Naive thymus-derived CD8-positive, alpha-beta T cell (primary cell): ENCODE measurements around the gene PALLD. TPM values are rescaled to one million over a fixed set of nuclear protein-coding genes. Genes with fewer than 3 reads are reported as not detected.

ENCODE experiments used
- ATAC-seq, 2 donors: fragments of 150-1000 bp; cut with Tn5 transposase in 1 of 2; sonication (Bioruptor Pico), chemical (Tn5 transposase) in 1 of 2; 1 replicate in 1 of 2; 2 replicates in 1 of 2; pipeline ENCODE4 v1.10.0; 2021; ENCODE audit warnings: mild to moderate bottlenecking in 2 of 2, moderate library complexity in 2 of 2
- POLR2A ChIA-PET: fragments of 350-600 bp; sonication (Branson Sonifier 250); formaldehyde crosslinking; loops from one replicate; lab custom pipeline; 2021; ENCODE audit warnings: antibody characterized with exemption; lab: Charles Lee
- DNase-seq, 10 donors: peaks; one replicate each; pipeline versions ENCODE4 v3.0.0 to v3.0.0-alpha.2; 2020 to 2022
- H3K27ac Mint-ChIP-seq, 10 donors: one replicate each; pipeline ENCODE4 v1.8.0; 2020 to 2022; ENCODE audit warnings: mild to moderate bottlenecking in 10 of 10, mixed read lengths in 10 of 10, moderate library complexity in 4 of 10, inconsistent platforms in 1 of 10
- H3K27me3 Mint-ChIP-seq, 5 donors: one replicate each; pipeline ENCODE4 v1.8.0; 2021 to 2022; ENCODE audit warnings: mixed read lengths in 5 of 5
- H3K36me3 Mint-ChIP-seq, 3 donors: one replicate each; pipeline ENCODE4 v1.8.0; 2020 to 2022; ENCODE audit warnings: mixed read lengths in 3 of 3, mild to moderate bottlenecking in 2 of 3, inconsistent platforms in 1 of 3
- H3K4me1 Mint-ChIP-seq, 4 donors: one replicate each; pipeline ENCODE4 v1.8.0; 2021 to 2022; ENCODE audit warnings: mixed read lengths in 4 of 4
- H3K4me3 Mint-ChIP-seq, 10 donors: one replicate each; pipeline ENCODE4 v1.8.0; 2020 to 2022; ENCODE audit warnings: mild to moderate bottlenecking in 10 of 10, mixed read lengths in 10 of 10, moderate library complexity in 6 of 10, inconsistent platforms in 1 of 10
- H3K9me3 Mint-ChIP-seq, 9 donors: one replicate each; pipeline ENCODE4 v1.8.0; 2020 to 2022; ENCODE audit warnings: mixed read lengths in 9 of 9, mild to moderate bottlenecking in 3 of 9, inconsistent platforms in 1 of 9, moderate library complexity in 1 of 9
- polyA plus RNA-seq, 3 donors: library from polyadenylated mRNA; unstranded; fragments of 300-500 nt; fragmentation: Illumina TruSeq; gene quantifications; one replicate each; pipeline ENCODE4 v1.2.3, GENCODE V29; 2021
- total RNA-seq, 8 experiments: library from RNA in 2 of 8; stranded (reverse) in 2 of 8; gene quantifications; one replicate each; pipeline ENCODE4 v1.2.3 and lab custom pipeline; 2021 to 2026

Gene PALLD
- total and polyA plus RNA-seq, 5 experiments from 2014 or later, result 0.08 to 0.34 (median 0.32) TPM; not detected in 2

GRCh38 chr4:168781926-168782325, 285.1 kb downstream of the PALLD start:
- Mint-ChIP-seq H3K27ac (no peak overlapping the region), H3K27me3 (peaks cover 5 to 20% (median 12%) of the 10 kb centered on the region in 5 donors), H3K4me3 (no peak overlapping the region), H3K36me3 (no peaks in the 10 kb centered on the region), H3K9me3 (peaks cover 0 to 5% (median 0%) of the 10 kb centered on the region in 9 donors), H3K4me1 (no peaks in the 10 kb centered on the region)
- ATAC-seq (no peak), DNase-seq (no peak)
- POLR2A ChIA-PET, result no interaction called here

GRCh38 chr4:168782439-168782838, 285.6 kb downstream of the PALLD start:
- no peaks in the 10 kb centered on the region for H3K4me1 Mint-ChIP-seq
- DNase-seq, result no peak
- POLR2A ChIA-PET, result no interaction called here

DNA sequence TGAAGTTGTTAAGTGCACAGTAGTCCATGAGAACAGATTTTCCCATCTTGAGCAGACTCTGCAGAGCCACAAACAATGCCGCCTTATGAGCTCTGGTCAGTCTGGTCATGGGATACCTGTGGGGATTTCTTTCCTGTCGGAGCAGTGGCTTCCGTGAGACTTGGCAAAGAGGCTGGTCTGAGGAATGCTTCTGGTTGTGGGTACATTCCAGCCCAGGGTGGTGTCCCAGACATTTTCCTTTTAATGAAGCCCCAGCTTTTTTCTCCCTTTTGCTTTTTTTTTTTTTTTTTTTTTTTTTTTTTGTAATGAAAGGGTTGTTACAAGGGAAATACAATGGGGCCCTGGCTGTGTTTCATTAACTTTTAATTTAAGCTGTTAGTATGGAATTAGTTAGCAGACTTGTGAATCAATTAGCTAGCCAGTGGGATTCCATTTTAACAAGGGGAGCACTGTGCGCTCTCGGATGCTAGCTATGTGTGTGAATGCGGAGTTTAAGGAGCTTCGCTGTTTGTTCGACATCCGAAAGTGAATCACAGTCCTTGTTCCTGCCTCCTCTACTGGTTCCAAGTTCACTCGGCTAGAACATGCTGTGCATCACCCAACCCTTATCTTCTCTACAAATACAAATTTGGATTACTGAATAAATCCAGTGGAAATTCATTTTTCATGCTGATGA, 288.1 kb downstream of the PALLD start:
- peaks cover 3 to 19% (median 12%) of the 10 kb centered on the region in 5 donors for H3K27me3 Mint-ChIP-seq
- H3K4me3 Mint-ChIP-seq, result no peak overlapping the region
- no peaks in the 10 kb centered on the region for H3K36me3 Mint-ChIP-seq
- no peak for ATAC-seq
- POLR2A ChIA-PET, result no interaction called here
- H3K27ac Mint-ChIP-seq, result no peak overlapping the region
- H3K4me1 Mint-ChIP-seq, result peaks cover 0 to 3% (median 0%) of the 10 kb centered on the region in 4 donors
- no peak for DNase-seq
- H3K9me3 Mint-ChIP-seq, result no peaks in the 10 kb centered on the region

More at GRCh38 chr4:168782439-168782838, 285.6 kb downstream of the PALLD start:
- Mint-ChIP-seq H3K36me3 (no peaks in the 10 kb centered on the region), H3K4me3 (no peak overlapping the region), H3K27me3 (peaks cover 3 to 20% (median 12%) of the 10 kb centered on the region in 5 donors), H3K27ac (no peak overlapping the region), H3K9me3 (peaks cover 0 to 1% (median 0%) of the 10 kb centered on the region in 9 donors)
- no peak for ATAC-seq

- DNase-seq, result no peak
- Mint-ChIP-seq H3K9me3 (no peaks in the 10 kb centered on the region), H3K36me3 (no peaks in the 10 kb centered on the region), H3K4me3 (no peak overlapping the region), H3K27ac (no peak overlapping the region), H3K4me1 (peaks cover 0 to 7% (median 0%) of the 10 kb centered on the region in 4 donors), H3K27me3 (peaks cover 3 to 12% (median 7%) of the 10 kb centered on the region in 5 donors)
- ATAC-seq, result no peak
- POLR2A ChIA-PET, result no interaction called here
These were observed 290.5 kb downstream of the PALLD start for GRCh38 chr4:168787334-168787733.

DNA sequence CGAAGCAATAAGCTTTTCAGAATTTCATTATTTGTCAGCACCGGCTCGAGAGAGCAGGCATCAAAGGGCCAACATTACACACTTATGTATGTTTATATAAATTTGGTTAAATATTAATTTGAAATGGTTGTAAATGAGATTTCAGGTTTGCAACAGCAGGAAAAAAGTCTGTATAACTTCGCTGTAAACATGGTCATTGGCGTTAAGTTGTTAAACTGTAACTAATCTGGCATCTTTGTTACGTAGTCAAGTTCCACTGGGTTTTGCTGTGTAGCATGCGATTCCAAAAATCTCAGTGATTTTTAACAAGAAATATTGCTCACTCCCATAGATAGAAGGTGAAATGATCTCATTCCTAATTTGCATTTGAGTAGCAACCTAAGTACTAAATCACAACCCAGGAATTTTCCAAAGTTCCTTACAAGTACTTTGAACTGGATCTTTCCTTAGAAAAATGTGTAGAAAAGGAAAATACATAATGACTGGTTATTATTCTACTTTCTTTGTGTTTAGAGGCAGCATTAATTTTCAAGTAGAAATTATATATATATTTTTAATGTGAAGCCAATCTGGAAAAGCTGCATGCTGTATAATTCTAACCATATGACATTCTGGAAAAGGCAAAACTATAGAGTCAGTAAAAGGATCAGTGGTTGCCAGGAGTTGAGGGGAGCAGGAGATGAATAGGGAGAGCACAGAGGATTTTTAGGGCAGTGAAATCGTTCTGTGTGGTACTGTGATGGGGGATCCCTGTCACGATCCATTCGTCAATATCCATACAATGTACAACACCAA, 291.1 kb downstream of the PALLD start:
- DNase-seq (no peak), ATAC-seq (no peak)
- POLR2A ChIA-PET, result no interaction called here
- H3K9me3 Mint-ChIP-seq, result no peaks in the 10 kb centered on the region
- H3K4me1 Mint-ChIP-seq, result peaks cover 0 to 7% (median 0%) of the 10 kb centered on the region in 4 donors
- H3K27ac Mint-ChIP-seq, result no peak overlapping the region
- H3K36me3 Mint-ChIP-seq, result no peaks in the 10 kb centered on the region
- H3K4me3 Mint-ChIP-seq, result no peak overlapping the region
- peaks cover 3 to 12% (median 7%) of the 10 kb centered on the region in 5 donors for H3K27me3 Mint-ChIP-seq

DNA sequence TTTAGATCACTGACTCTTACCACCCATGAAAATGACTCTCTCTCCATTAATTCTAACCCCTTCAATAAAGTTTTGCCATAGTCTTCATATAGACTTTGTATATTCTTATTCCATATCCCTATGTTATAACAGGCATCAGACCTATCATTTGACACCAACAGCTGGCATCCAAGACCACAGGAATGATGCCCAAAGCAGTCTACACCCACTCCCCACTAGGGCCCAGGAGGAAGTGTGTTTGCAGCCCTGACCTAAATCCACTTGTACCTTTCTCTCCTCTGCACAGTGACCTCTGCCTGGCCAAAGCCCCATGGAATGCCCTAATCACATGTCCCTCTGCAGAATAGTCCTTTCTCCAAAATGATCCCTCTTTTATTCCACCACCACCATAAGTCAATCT, 294.0 kb downstream of the PALLD start:
- Mint-ChIP-seq H3K27me3 (peaks cover 0 to 3% (median 0%) of the 10 kb centered on the region in 5 donors), H3K4me1 (peaks cover 0 to 7% (median under 1%) of the 10 kb centered on the region in 4 donors)
- ATAC-seq, result no peak

DNA sequence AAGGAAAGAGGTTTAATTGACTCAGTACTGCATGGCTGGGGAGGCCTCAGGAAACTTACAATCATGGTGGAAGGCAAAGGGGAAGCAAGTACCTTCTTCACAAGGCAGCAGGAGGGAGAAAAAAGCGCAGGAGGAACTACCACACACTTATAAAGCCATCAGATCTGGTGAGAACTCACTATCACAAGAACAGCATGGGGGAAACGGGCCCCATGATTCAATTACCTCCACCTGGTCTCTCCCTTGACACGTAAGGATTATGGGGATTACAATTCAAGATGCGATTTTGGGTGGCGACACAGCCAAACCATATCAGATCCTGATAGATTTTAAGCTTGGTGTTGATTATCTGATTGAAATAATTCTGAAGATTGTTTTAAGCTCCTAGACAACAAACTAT, 294.5 kb downstream of the PALLD start:
- no peak overlapping the region for H3K27ac Mint-ChIP-seq
- no peak overlapping the region for H3K4me3 Mint-ChIP-seq
- no peaks in the 10 kb centered on the region for H3K9me3 Mint-ChIP-seq
- ATAC-seq (no peak), DNase-seq (no peak)
- H3K36me3 Mint-ChIP-seq, result no peaks in the 10 kb centered on the region
- peaks cover 0 to 3% (median 0%) of the 10 kb centered on the region in 5 donors for H3K27me3 Mint-ChIP-seq
- H3K4me1 Mint-ChIP-seq, result peaks cover 0 to 7% (median under 1%) of the 10 kb centered on the region in 4 donors
- POLR2A ChIA-PET, result no interaction called here

More for the DNA sequence above, 294.0 kb downstream of the PALLD start:
- Mint-ChIP-seq H3K36me3 (no peaks in the 10 kb centered on the region), H3K9me3 (no peaks in the 10 kb centered on the region), H3K4me3 (no peak overlapping the region), H3K27ac (no peak overlapping the region)
- no peak for DNase-seq
- POLR2A ChIA-PET, result no interaction called here

DNA sequence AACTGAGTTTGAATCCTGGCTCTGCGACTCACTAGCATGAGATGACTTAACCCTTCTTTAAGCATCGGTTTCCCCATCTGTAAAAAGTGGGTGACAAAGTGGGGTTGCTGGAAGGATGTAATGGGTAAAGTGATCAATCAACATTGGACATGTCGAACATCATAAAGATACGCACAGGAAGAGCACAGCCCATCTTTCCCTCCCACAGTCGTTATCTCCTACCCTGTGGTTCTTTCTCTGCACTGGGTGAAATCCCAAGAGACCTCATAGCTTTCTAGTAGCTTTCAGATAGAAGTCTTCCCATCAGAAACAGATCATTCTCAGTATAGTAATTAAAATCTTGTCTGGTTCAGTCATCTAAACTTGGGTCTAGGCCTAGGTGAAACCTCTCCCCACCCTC, 296.7 kb downstream of the PALLD start:
- peaks cover 0 to 9% (median under 1%) of the 10 kb centered on the region in 4 donors for H3K4me1 Mint-ChIP-seq
- no peak overlapping the region for H3K4me3 Mint-ChIP-seq
- no peaks in the 10 kb centered on the region for H3K36me3 Mint-ChIP-seq
- H3K27ac Mint-ChIP-seq, result no peak overlapping the region
- no peak for ATAC-seq
- peaks cover 0 to 8% (median 0%) of the 10 kb centered on the region in 5 donors for H3K27me3 Mint-ChIP-seq
- POLR2A ChIA-PET, result no interaction called here
- no peaks in the 10 kb centered on the region for H3K9me3 Mint-ChIP-seq
- no peak for DNase-seq

- Mint-ChIP-seq H3K4me3 (no peak overlapping the region), H3K9me3 (no peaks in the 10 kb centered on the region), H3K36me3 (no peaks in the 10 kb centered on the region), H3K27me3 (peaks cover 0 to 8% (median 0%) of the 10 kb centered on the region in 5 donors), H3K27ac (no peak overlapping the region), H3K4me1 (peaks cover 0 to 9% (median under 1%) of the 10 kb centered on the region in 4 donors)
- no peak for ATAC-seq
- no peak for DNase-seq
- POLR2A ChIA-PET, result no interaction called here
These were observed 297.3 kb downstream of the PALLD start for GRCh38 chr4:168794092-168794707.

- POLR2A ChIA-PET, result no interaction called here
- ATAC-seq, result no peak
- no peak for DNase-seq
- Mint-ChIP-seq H3K9me3 (no peaks in the 10 kb centered on the region), H3K36me3 (no peaks in the 10 kb centered on the region), H3K4me1 (peaks cover 0 to 6% (median under 1%) of the 10 kb centered on the region in 4 donors), H3K4me3 (no peak overlapping the region), H3K27ac (no peak overlapping the region), H3K27me3 (peaks cover 0 to 8% (median 0%) of the 10 kb centered on the region in 5 donors)
These were observed 298.0 kb downstream of the PALLD start for GRCh38 chr4:168794881-168795280.

DNA sequence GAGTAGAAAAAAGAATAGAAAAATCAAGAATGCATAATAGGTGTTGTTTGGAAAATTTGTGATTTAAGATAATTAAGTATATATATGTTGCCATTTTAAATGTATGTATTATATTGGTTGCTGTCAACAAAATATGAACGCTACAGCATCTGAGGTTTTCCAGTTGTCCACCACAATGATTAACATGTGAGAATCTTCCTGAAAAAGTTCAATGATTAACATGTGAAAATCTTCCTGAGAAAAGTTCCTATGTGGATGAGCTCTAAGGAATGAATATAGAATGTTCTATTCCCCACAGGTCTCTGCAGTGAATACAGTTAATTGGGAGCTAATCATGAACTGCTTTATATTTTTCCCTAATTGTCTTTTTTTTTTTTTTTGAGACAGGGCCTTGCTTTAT, 298.5 kb downstream of the PALLD start:
- Mint-ChIP-seq H3K27ac (no peak overlapping the region), H3K4me3 (no peak overlapping the region), H3K36me3 (no peaks in the 10 kb centered on the region), H3K4me1 (peaks cover 0 to 4% (median under 1%) of the 10 kb centered on the region in 4 donors), H3K27me3 (peaks cover 0 to 8% (median 0%) of the 10 kb centered on the region in 5 donors), H3K9me3 (no peaks in the 10 kb centered on the region)
- POLR2A ChIA-PET, result no interaction called here
- no peak for DNase-seq
- no peak for ATAC-seq

DNA sequence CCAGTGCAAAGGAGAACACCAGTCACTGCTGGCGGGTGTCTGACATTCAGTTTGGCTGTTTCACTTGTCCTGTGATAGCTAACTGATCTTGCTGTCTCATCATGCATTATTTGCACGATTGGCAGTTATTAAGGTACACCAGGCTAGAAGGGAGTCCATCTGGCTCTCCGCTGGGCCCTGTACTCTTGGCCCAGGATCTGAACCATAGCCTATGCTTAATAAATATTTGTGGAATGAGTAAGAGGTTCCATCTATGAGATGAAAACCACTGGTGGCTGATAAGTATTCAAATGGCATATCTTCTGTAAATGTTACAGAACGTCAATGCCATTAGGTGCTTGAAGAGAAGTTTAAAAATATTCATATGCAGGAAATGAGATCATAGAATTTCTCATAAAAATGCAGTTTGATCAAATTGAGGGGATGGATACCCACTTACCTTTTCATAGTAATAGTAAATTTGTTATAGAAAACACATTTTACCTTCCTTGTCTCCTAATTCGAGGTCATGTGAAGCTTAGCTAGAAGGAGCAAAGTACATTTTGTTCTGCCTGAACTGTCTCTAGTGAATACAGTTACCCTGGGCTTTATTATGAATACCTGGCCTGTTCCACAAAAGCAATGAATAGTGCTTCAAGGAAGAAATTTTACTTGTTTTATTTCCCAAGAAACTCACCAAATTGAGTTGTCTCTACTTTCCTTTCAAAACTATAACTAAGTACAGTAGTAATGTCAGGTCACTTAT, 299.7 kb downstream of the PALLD start:
- H3K9me3 Mint-ChIP-seq, result no peaks in the 10 kb centered on the region
- H3K27me3 Mint-ChIP-seq, result peaks cover 0 to 8% (median 0%) of the 10 kb centered on the region in 5 donors
- ATAC-seq (no peak), DNase-seq (no peak)
- H3K4me3 Mint-ChIP-seq, result no peak overlapping the region
- POLR2A ChIA-PET, result no interaction called here
- no peaks in the 10 kb centered on the region for H3K36me3 Mint-ChIP-seq
- H3K27ac Mint-ChIP-seq, result no peak overlapping the region
- H3K4me1 Mint-ChIP-seq, result peaks cover 0 to 2% (median under 1%) of the 10 kb centered on the region in 4 donors
